ENCODE results near the gene IBA57. TPM values are rescaled to one million over a fixed set of nuclear protein-coding genes. Genes with fewer than 3 reads are reported as not detected.
A peak's percentile ranks its signal among the peaks of the same experiment; 100 is the strongest.

The IBA57 gene
- total and polyA plus RNA-seq, 4 donors = 0.95 to 11.1 (median 4.8) TPM

- ATAC-seq (ENCODE audit: low FRiP score) (no peak), DNase-seq (no peak)
- peak overlapping the region in 1 of 2 donors; percentile 7 for H3K27ac ChIP-seq (ENCODE audit: low read depth in 1 of 2, low read length in 2 of 2)
- WGBS, 2 donors = 84 to 89% methylated on average over 16 of the region's 16 CpGs
- H3K4me1 ChIP-seq (ENCODE audit: control insufficient read depth in 1 of 2, insufficient read depth in 2 of 2, low read length in 2 of 2) = peaks cover 0 to 7% of the 10 kb centered on the region in 2 donors
- intact Hi-C loops (cut with DNase I) = no loop called here
- peaks cover 0 to 2% of the 10 kb centered on the region in 2 donors for H3K36me3 ChIP-seq (ENCODE audit: control insufficient read depth in 1 of 2, insufficient read depth in 2 of 2, low read length in 1 of 2)
- H3K9me3 ChIP-seq (ENCODE audit: control insufficient read depth, low read length) = no peaks in the 10 kb centered on the region
- no peak overlapping the region for H3K4me3 ChIP-seq (ENCODE audit: low read length in 2 of 2)
- H3K27me3 ChIP-seq (ENCODE audit: control insufficient read depth in 1 of 2, insufficient read depth in 2 of 2, low read length in 1 of 2) = no peaks in the 10 kb centered on the region
These were observed 23.4 kb upstream of the IBA57 start for GRCh38 chr1:228142155-228142691.

- H3K4me3 ChIP-seq (ENCODE audit: low read length in 2 of 2) = no peak overlapping the region
These were observed 22.9 kb upstream of the IBA57 start for GRCh38 chr1:228142701-228143136.

GRCh38 chr1:228143480-228144192 is 22.0 kb upstream of the IBA57 start:
- Histone ChIP-seq H3K27me3 (ENCODE audit: control insufficient read depth in 1 of 2, insufficient read depth in 2 of 2, low read length in 1 of 2) (no peaks in the 10 kb centered on the region), H3K9me3 (ENCODE audit: control insufficient read depth, low read length) (no peaks in the 10 kb centered on the region), H3K4me1 (ENCODE audit: control insufficient read depth in 1 of 2, insufficient read depth in 2 of 2, low read length in 2 of 2) (peaks cover 0 to 7% of the 10 kb centered on the region in 2 donors), H3K27ac (ENCODE audit: low read depth in 1 of 2, low read length in 2 of 2) (no peak overlapping the region), H3K36me3 (ENCODE audit: control insufficient read depth in 1 of 2, insufficient read depth in 2 of 2, low read length in 1 of 2) (peaks cover 0 to 2% of the 10 kb centered on the region in 2 donors), H3K4me3 (ENCODE audit: low read length in 2 of 2) (no peak overlapping the region)
- intact Hi-C loops (cut with DNase I) = no loop called here
- ATAC-seq (ENCODE audit: low FRiP score) = no peak
- DNase-seq = no peak
- 79 to 86% methylated on average over 12 of the region's 12 CpGs for WGBS, 2 donors

More at GRCh38 chr1:228142701-228143136, 22.9 kb upstream of the IBA57 start:
- DNase-seq = no peak
- Histone ChIP-seq H3K9me3 (ENCODE audit: control insufficient read depth, low read length) (no peaks in the 10 kb centered on the region), H3K4me1 (ENCODE audit: control insufficient read depth in 1 of 2, insufficient read depth in 2 of 2, low read length in 2 of 2) (peaks cover 0 to 7% of the 10 kb centered on the region in 2 donors), H3K36me3 (ENCODE audit: control insufficient read depth in 1 of 2, insufficient read depth in 2 of 2, low read length in 1 of 2) (peaks cover 0 to 2% of the 10 kb centered on the region in 2 donors), H3K27ac (ENCODE audit: low read depth in 1 of 2, low read length in 2 of 2) (no peak overlapping the region), H3K27me3 (ENCODE audit: control insufficient read depth in 1 of 2, insufficient read depth in 2 of 2, low read length in 1 of 2) (no peaks in the 10 kb centered on the region)
- WGBS, 2 donors = 78 to 79% methylated on average over 10 to 11 of the region's 11 CpGs
- intact Hi-C loops (cut with DNase I) = no loop called here
- no peak for ATAC-seq (ENCODE audit: low FRiP score)

- intact Hi-C loops (cut with DNase I) = no loop called here
- ATAC-seq (ENCODE audit: low FRiP score) = no peak
- WGBS, 2 donors = 78 to 81% methylated on average over 16 of the region's 16 CpGs
- DNase-seq = no peak
- no peaks in the 10 kb centered on the region for H3K27me3 ChIP-seq (ENCODE audit: control insufficient read depth in 1 of 2, insufficient read depth in 2 of 2, low read length in 1 of 2)
- H3K9me3 ChIP-seq (ENCODE audit: control insufficient read depth, low read length) = no peaks in the 10 kb centered on the region
- H3K4me3 ChIP-seq (ENCODE audit: low read length in 2 of 2) = no peak overlapping the region
- peaks cover 0 to 2% of the 10 kb centered on the region in 2 donors for H3K36me3 ChIP-seq (ENCODE audit: control insufficient read depth in 1 of 2, insufficient read depth in 2 of 2, low read length in 1 of 2)
- H3K4me1 ChIP-seq (ENCODE audit: control insufficient read depth in 1 of 2, insufficient read depth in 2 of 2, low read length in 2 of 2) = peaks cover 0 to 7% of the 10 kb centered on the region in 2 donors
- no peak overlapping the region for H3K27ac ChIP-seq (ENCODE audit: low read depth in 1 of 2, low read length in 2 of 2)
These were observed 21.2 kb upstream of the IBA57 start for GRCh38 chr1:228144193-228144992.

GRCh38 chr1:228144993-228145343 is 20.6 kb upstream of the IBA57 start:
- intact Hi-C loops (cut with DNase I) = no loop called here
- DNase-seq = no peak
- Histone ChIP-seq H3K4me3 (ENCODE audit: low read length in 2 of 2) (no peak overlapping the region), H3K4me1 (ENCODE audit: control insufficient read depth in 1 of 2, insufficient read depth in 2 of 2, low read length in 2 of 2) (peaks cover 0 to 7% of the 10 kb centered on the region in 2 donors), H3K36me3 (ENCODE audit: control insufficient read depth in 1 of 2, insufficient read depth in 2 of 2, low read length in 1 of 2) (peaks cover 0 to 2% of the 10 kb centered on the region in 2 donors), H3K27me3 (ENCODE audit: control insufficient read depth in 1 of 2, insufficient read depth in 2 of 2, low read length in 1 of 2) (no peaks in the 10 kb centered on the region), H3K27ac (ENCODE audit: low read depth in 1 of 2, low read length in 2 of 2) (no peak overlapping the region), H3K9me3 (ENCODE audit: control insufficient read depth, low read length) (no peaks in the 10 kb centered on the region)
- no peak for ATAC-seq (ENCODE audit: low FRiP score)
- 83 to 84% methylated on average over 8 of the region's 8 CpGs for WGBS, 2 donors

- peak in 1 of 2 donors; percentile 26 for DNase-seq
- no peak for ATAC-seq (ENCODE audit: low FRiP score)
- Histone ChIP-seq H3K4me3 (ENCODE audit: low read length in 2 of 2) (no peak overlapping the region), H3K36me3 (ENCODE audit: control insufficient read depth in 1 of 2, insufficient read depth in 2 of 2, low read length in 1 of 2) (peaks cover 0 to 2% of the 10 kb centered on the region in 2 donors), H3K27me3 (ENCODE audit: control insufficient read depth in 1 of 2, insufficient read depth in 2 of 2, low read length in 1 of 2) (no peaks in the 10 kb centered on the region), H3K9me3 (ENCODE audit: control insufficient read depth, low read length) (no peaks in the 10 kb centered on the region), H3K27ac (ENCODE audit: low read depth in 1 of 2, low read length in 2 of 2) (no peak overlapping the region), H3K4me1 (ENCODE audit: control insufficient read depth in 1 of 2, insufficient read depth in 2 of 2, low read length in 2 of 2) (peaks cover 0 to 7% of the 10 kb centered on the region in 2 donors)
- intact Hi-C loops (cut with DNase I) = no loop called here
- 88 to 89% methylated on average over 31 of the region's 31 CpGs for WGBS, 2 donors
These were observed 19.9 kb upstream of the IBA57 start for GRCh38 chr1:228145463-228146416.

GRCh38 chr1:228146417-228147150 is 19.0 kb upstream of the IBA57 start:
- intact Hi-C loops (cut with DNase I) = no loop called here
- Histone ChIP-seq H3K27me3 (ENCODE audit: control insufficient read depth in 1 of 2, insufficient read depth in 2 of 2, low read length in 1 of 2) (no peaks in the 10 kb centered on the region), H3K36me3 (ENCODE audit: control insufficient read depth in 1 of 2, insufficient read depth in 2 of 2, low read length in 1 of 2) (peaks cover 0 to 2% of the 10 kb centered on the region in 2 donors), H3K9me3 (ENCODE audit: control insufficient read depth, low read length) (no peaks in the 10 kb centered on the region), H3K4me3 (ENCODE audit: low read length in 2 of 2) (no peak overlapping the region), H3K4me1 (ENCODE audit: control insufficient read depth in 1 of 2, insufficient read depth in 2 of 2, low read length in 2 of 2) (peaks cover 0 to 5% of the 10 kb centered on the region in 2 donors), H3K27ac (ENCODE audit: low read depth in 1 of 2, low read length in 2 of 2) (no peak overlapping the region)
- DNase-seq = peak in 1 of 2 donors; percentile 32
- WGBS, 2 donors = 85 to 89% methylated on average over 18 of the region's 18 CpGs
- ATAC-seq (ENCODE audit: low FRiP score) = no peak
